GM23248 (cell line): ENCODE measurements around the gene CNOT10. TPM values are rescaled to one million over a fixed set of nuclear protein-coding genes. Genes with fewer than 3 reads are reported as not detected.
"Not testable (repeated sequence)": the region's sequence is repeated elsewhere in the genome, so short reads cannot be mapped to it uniquely, and the experiment has no call there.

Experiments
- DNase-seq: peaks from one replicate; pipeline ENCODE4 v3.0.0-alpha.2; 2015
- H2AFZ ChIP-seq: fragments of 200-600 bp; sonication (generic); 2 replicates; pipeline ENCODE4 v1.6.1; 2016; ENCODE audit warnings: antibody characterized with exemption
- H3F3A ChIP-seq: fragments of 200-600 bp; sonication (generic); 2 replicates; pipeline ENCODE4 v1.6.1; 2016; ENCODE audit warnings: mild to moderate bottlenecking, antibody characterized with exemption, mixed run types; ENCODE audit not compliant: insufficient read depth
- H3K27ac ChIP-seq: fragments of 200-600 bp; sonication (generic); 2 replicates; pipeline ENCODE4 v1.5.1; 2016; ENCODE audit warnings: mild to moderate bottlenecking
- H3K27me3 ChIP-seq: fragments of 200-600 bp; sonication (generic); replicated peaks from 2 replicates; pipeline ENCODE4 v1.6.1; 2016; ENCODE audit warnings: mild to moderate bottlenecking; ENCODE audit not compliant: insufficient read depth
- H3K36me3 ChIP-seq: fragments of 200-600 bp; sonication (generic); 2 replicates; pipeline ENCODE4 v1.6.1; 2016; ENCODE audit warnings: low read depth, mild to moderate bottlenecking
- H3K4me1 ChIP-seq: fragments of 200-600 bp; sonication (generic); 2 replicates; pipeline ENCODE4 v1.6.1; 2016; ENCODE audit warnings: mild to moderate bottlenecking; ENCODE audit not compliant: insufficient read depth
- H3K4me2 ChIP-seq: fragments of 200-600 bp; sonication (generic); one replicate; pipeline ENCODE4 v1.6.1; 2016; ENCODE audit warnings: mild to moderate bottlenecking; ENCODE audit not compliant: unreplicated experiment
- H3K4me3 ChIP-seq: fragments of 200-600 bp; sonication (generic); 2 replicates; pipeline ENCODE4 v1.5.1; 2016; ENCODE audit warnings: mild to moderate bottlenecking
- H3K79me2 ChIP-seq: fragments of 200-600 bp; sonication (generic); 2 replicates; pipeline ENCODE4 v1.6.1; 2016; ENCODE audit warnings: mild to moderate bottlenecking; ENCODE audit not compliant: insufficient read depth
- H3K9ac ChIP-seq: fragments of 200-600 bp; sonication (generic); 2 replicates; pipeline ENCODE4 v1.6.1; 2016; ENCODE audit warnings: mild to moderate bottlenecking
- H3K9me2 ChIP-seq: fragments of 200-600 bp; sonication (generic); 2 replicates; pipeline ENCODE4 v1.6.1; 2016; ENCODE audit warnings: mixed run types, mild to moderate bottlenecking, moderate library complexity; ENCODE audit not compliant: insufficient read depth
- H3K9me3 ChIP-seq: fragments of 200-600 bp; sonication (generic); one replicate; pipeline ENCODE4 v1.6.1; 2017; ENCODE audit warnings: low read depth
- H4K20me1 ChIP-seq: fragments of 200-600 bp; sonication (generic); 2 replicates; pipeline ENCODE4 v1.6.0; 2016; ENCODE audit not compliant: insufficient read depth
- EZH2 ChIP-seq: fragments of 200-600 bp; sonication (generic); IDR thresholded peaks from 2 replicates; pipeline ENCODE4 v1.6.1; 2018; ENCODE audit warnings: antibody characterized with exemption, mild to moderate bottlenecking; ENCODE audit not compliant: insufficient read depth, poor library complexity, severe bottlenecking
- EZH2phosphoT487 ChIP-seq: fragments of 200-600 bp; sonication (generic); IDR thresholded peaks from 2 replicates; pipeline ENCODE4 v1.6.1; 2018; ENCODE audit warnings: antibody characterized with exemption, moderate library complexity, mild to moderate bottlenecking, low read depth; ENCODE audit not compliant: insufficient read depth
- WGBS, 2 experiments: methylation state at CpG; one replicate each; pipeline ENCODE4 v1.1.6; 2015 to 2017; ENCODE audit warnings: low lambda C conversion rate in 2 of 2, low coverage in 1 of 2; ENCODE audit errors: missing lambda C conversion rate in 2 of 2; 5-methylcytosine and 5-hydroxymethylcytosine counted together
- in situ Hi-C: fragments of 300-500 bp; cut with MboI; formaldehyde crosslinking; loops from 2 replicates; pipeline ENCODE4 v1.15.0; 2020
- polyA plus RNA-seq: library from polyadenylated mRNA; unstranded; fragments of >200 nt; fragmentation: Nextera tagmentation; extraction: Ambion mirVana; gene quantifications from 2 replicates; pipeline ENCODE4 v1.2.1, GENCODE V29; 2016
- total RNA-seq: library from RNA; depleted of rRNA; stranded (reverse); fragments of >200 nt; shearing (Covaris generic); gene quantifications from 2 replicates; pipeline ENCODE4 v1.2.3, GENCODE V29; 2014

The CNOT10 gene
- total and polyA plus RNA-seq, 2 experiments from 2014 or later = 18.3 to 19.5 TPM

- Histone ChIP-seq H3K79me2 (no peaks in the 10 kb centered on the region), H3K4me1 (no peaks in the 10 kb centered on the region), H3K27ac (no peak overlapping the region), H3K9me3 (no peaks in the 10 kb centered on the region), H3K9ac (peak overlapping the region; percentile 40), H2AFZ (peak overlapping the region; percentile 95), H3K4me3 (peak overlapping the region; percentile 86), H4K20me1 (no peaks in the 10 kb centered on the region), H3K36me3 (no peaks in the 10 kb centered on the region), H3K27me3 (no peaks in the 10 kb centered on the region), H3F3A (no peaks in the 10 kb centered on the region), H3K4me2 (peak overlapping the region; percentile 92), H3K9me2 (no peaks in the 10 kb centered on the region)
- WGBS, 2 experiments = 16 to 23% methylated on average over 22 to 33 of the region's 36 CpGs
- in situ Hi-C loops = no loop called here
- TF ChIP-seq EZH2phosphoT487 (no peak), EZH2 (no peak)
- peak; percentile 48 for DNase-seq
These were observed 95.8 kb downstream of the CNOT10 start for GRCh38 chr3:32780735-32781210.

GRCh38 chr3:32781211-32781968 lies 96.4 kb downstream of the CNOT10 start:
- Histone ChIP-seq H3K4me1 (no peaks in the 10 kb centered on the region), H2AFZ (peak overlapping the region; percentile 95), H3F3A (no peaks in the 10 kb centered on the region), H3K9me2 (no peaks in the 10 kb centered on the region), H3K36me3 (no peaks in the 10 kb centered on the region), H3K9me3 (no peaks in the 10 kb centered on the region), H3K27me3 (no peaks in the 10 kb centered on the region), H3K4me3 (peak overlapping the region; percentile 86), H3K4me2 (peak overlapping the region; percentile 92), H3K9ac (peak overlapping the region; percentile 40), H3K79me2 (no peaks in the 10 kb centered on the region), H3K27ac (no peak overlapping the region), H4K20me1 (no peaks in the 10 kb centered on the region)
- WGBS, 2 experiments = 2 to 5% methylated on average over 35 to 59 of the region's 59 CpGs
- TF ChIP-seq EZH2 (no peak), EZH2phosphoT487 (no peak)
- DNase-seq = peak; percentile 89
- in situ Hi-C loops = no loop called here

DNA sequence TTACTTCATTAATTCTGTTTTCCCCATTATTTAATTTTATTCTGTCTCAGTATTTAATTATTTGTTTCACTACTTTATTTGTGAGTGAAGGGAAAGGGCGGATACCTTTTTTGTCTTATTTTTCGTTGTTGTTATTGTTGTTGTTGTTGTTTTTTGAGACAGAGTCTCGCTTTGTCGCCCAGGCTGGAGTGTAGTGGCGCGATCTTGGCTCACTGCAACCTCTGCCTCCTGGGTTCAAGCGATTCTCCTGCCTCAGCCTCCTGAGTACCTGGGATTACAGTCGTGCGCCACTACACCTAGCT lies 96.9 kb downstream of the CNOT10 start:
- H3K9me3 ChIP-seq, H3K4me3 ChIP-seq, in situ Hi-C loops, H3K9ac ChIP-seq, H3K4me1 ChIP-seq, H2AFZ ChIP-seq, H3K9me2 ChIP-seq, H3K27me3 ChIP-seq, H4K20me1 ChIP-seq, H3K36me3 ChIP-seq, DNase-seq, H3K27ac ChIP-seq, H3K79me2 ChIP-seq, H3F3A ChIP-seq: not testable (repeated sequence)
- WGBS, 2 experiments = 88 to 91% methylated on average over 9 of the region's 9 CpGs
- H3K4me2 ChIP-seq = peak overlapping the region; percentile 92

DNA sequence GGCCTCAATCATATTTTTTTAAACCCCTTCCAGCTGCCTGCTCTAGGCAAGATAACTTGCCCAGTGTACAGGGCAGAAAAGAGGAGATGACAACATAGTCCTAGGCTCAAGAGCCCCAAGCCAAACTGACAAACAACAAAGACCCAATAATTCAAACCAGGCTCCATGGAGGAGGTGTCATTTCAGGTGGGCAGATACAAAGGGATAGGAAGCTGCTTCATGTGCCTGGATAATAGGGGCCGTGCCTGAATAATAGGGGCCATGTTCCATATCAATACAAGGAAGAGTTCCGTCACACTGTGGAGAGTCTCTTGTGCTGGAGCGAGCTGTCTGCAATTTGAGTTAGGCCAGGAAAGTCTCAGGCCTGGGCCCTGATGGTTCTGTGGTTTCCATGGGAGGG lies 97.4 kb downstream of the CNOT10 start:
- Histone ChIP-seq H2AFZ (no peak overlapping the region), H3K4me2 (no peak overlapping the region), H3K36me3 (no peaks in the 10 kb centered on the region), H3F3A (no peaks in the 10 kb centered on the region), H3K79me2 (no peaks in the 10 kb centered on the region), H3K4me3 (no peak overlapping the region), H3K27me3 (no peaks in the 10 kb centered on the region), H4K20me1 (no peaks in the 10 kb centered on the region), H3K9me2 (no peaks in the 10 kb centered on the region), H3K4me1 (no peaks in the 10 kb centered on the region), H3K27ac (no peak overlapping the region), H3K9me3 (no peaks in the 10 kb centered on the region), H3K9ac (no peak overlapping the region)
- in situ Hi-C loops = no loop called here
- no peak for TF ChIP-seq EZH2
- no peak for TF ChIP-seq EZH2phosphoT487
- no peak for DNase-seq
- WGBS, 2 experiments = 85 to 87% methylated on average over 3 of the region's 3 CpGs
